ENCODE measurements around the gene IFNGR2. TPM values are rescaled to one million over a fixed set of nuclear protein-coding genes. Genes with fewer than 3 reads are reported as not detected.

The IFNGR2 gene
- total RNA-seq, 2 donors from 2014 or later = 88.1 to 122 TPM

DNA sequence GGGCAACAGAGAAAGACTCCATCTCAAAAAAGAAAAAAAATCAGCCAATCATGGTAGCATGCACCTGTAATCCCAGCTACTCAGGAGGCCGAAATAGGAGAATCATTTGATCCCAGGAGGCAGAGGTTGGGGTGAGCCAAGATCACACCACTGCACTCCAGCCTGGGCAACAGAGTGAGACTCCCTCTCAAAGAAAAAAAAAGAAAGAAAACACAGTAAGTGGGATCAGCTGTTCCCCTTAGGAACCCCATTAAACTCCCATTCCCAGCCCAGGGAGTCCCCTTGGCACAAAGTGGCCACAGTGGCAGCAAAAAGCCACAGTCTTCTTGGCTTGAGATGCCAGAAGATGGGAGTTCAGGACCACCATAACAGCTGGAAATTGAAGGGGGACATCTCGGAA is 67.5 kb downstream of the IFNGR2 start:
- Histone ChIP-seq H3K36me3 (no peaks in the 10 kb centered on the region), H3K9me3 (no peaks in the 10 kb centered on the region), H3K4me1 (replicated peaks) (no peaks in the 10 kb centered on the region), H3K27ac (no peak overlapping the region), H3K4me3 (no peak overlapping the region), H3K27me3 (replicated peaks; ENCODE audit: insufficient read depth) (no peaks in the 10 kb centered on the region)
- no peak for DNase-seq (ENCODE audit: low spot score)
- TF ChIP-seq, protein P1, sequence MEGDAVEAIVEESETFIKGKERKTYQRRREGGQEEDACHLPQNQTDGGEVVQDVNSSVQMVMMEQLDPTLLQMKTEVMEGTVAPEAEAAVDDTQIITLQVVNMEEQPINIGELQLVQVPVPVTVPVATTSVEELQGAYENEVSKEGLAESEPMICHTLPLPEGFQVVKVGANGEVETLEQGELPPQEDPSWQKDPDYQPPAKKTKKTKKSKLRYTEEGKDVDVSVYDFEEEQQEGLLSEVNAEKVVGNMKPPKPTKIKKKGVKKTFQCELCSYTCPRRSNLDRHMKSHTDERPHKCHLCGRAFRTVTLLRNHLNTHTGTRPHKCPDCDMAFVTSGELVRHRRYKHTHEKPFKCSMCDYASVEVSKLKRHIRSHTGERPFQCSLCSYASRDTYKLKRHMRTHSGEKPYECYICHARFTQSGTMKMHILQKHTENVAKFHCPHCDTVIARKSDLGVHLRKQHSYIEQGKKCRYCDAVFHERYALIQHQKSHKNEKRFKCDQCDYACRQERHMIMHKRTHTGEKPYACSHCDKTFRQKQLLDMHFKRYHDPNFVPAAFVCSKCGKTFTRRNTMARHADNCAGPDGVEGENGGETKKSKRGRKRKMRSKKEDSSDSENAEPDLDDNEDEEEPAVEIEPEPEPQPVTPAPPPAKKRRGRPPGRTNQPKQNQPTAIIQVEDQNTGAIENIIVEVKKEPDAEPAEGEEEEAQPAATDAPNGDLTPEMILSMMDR (IDR thresholded peaks at IDR 0.05) = no peak
- TF ChIP-seq POLR2A (IDR thresholded peaks at IDR 0.05) (no peak), POLR2AphosphoS5 (IDR thresholded peaks at IDR 0.05) (no peak)
- 93% methylated on average over 2 of the region's 2 CpGs for WGBS
- intact Hi-C loops (cut with DNase I) = no loop called here

DNA sequence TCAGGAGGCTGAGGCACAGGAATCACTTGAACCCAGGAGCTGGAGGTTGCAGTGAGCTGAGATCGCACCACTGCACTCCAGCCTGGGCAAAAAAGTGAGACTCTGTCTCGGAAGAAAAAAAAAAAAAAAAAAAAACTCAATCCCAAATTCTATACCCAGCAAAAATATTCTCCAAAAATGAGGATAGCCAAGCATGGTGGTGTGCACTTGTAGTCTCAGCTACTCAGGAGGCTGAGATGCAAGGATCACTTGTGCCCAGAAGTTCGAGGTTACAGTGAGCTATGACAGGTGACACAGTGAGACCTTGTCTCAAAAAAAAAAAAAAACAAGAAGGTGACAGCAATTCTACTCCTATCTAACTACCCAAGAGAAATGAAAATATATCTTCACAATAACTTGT is 70.1 kb downstream of the IFNGR2 start:
- no peak for DNase-seq (ENCODE audit: low spot score)

DNA sequence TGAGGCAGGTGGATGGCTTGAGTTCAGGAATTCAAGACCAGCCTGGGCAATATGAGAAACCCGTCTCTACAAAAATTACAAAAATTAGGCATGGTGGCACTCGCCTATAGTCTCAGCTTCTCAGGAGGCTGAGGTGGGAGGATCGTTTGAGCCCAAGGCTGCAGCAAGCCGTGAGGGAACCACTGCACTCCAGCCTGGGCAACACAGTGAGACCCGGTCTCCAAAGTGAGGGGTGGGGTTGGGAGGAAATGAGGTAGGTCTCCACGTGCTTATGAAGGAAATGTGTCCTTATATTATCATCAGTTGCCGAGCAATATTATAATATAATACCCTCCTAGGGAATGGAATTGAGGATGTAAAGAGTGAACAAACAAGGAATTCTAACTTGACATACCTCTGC is 73.9 kb downstream of the IFNGR2 start:
- intact Hi-C loops (cut with DNase I) = no loop called here
- no peak for DNase-seq (ENCODE audit: low spot score)
- no peaks in the 10 kb centered on the region for H3K9me3 ChIP-seq
- H3K4me1 ChIP-seq (replicated peaks) = peaks cover 4% of the 10 kb centered on the region
- no peaks in the 10 kb centered on the region for H3K36me3 ChIP-seq
- no peak overlapping the region for H3K4me3 ChIP-seq
- no peaks in the 10 kb centered on the region for H3K27me3 ChIP-seq (replicated peaks; ENCODE audit: insufficient read depth)
- WGBS = 86% methylated on average over 7 of the region's 7 CpGs
- TF ChIP-seq POLR2A (IDR thresholded peaks at IDR 0.05) (no peak), POLR2AphosphoS5 (IDR thresholded peaks at IDR 0.05) (no peak)
- TF ChIP-seq, protein P1 (IDR thresholded peaks at IDR 0.05) = no peak
- H3K27ac ChIP-seq = no peak overlapping the region

More for the DNA sequence above, 70.1 kb downstream of the IFNGR2 start:
- no peaks in the 10 kb centered on the region for H3K9me3 ChIP-seq
- TF ChIP-seq POLR2AphosphoS5 (IDR thresholded peaks at IDR 0.05) = no peak
- TF ChIP-seq POLR2A (IDR thresholded peaks at IDR 0.05) = no peak
- TF ChIP-seq, protein P1 (IDR thresholded peaks at IDR 0.05) = no peak
- no peak overlapping the region for H3K4me3 ChIP-seq
- H3K4me1 ChIP-seq (replicated peaks) = no peaks in the 10 kb centered on the region
- intact Hi-C loops (cut with DNase I) = no loop called here
- H3K36me3 ChIP-seq = no peaks in the 10 kb centered on the region
- WGBS = 95% methylated on average over 3 of the region's 3 CpGs
- H3K27me3 ChIP-seq (replicated peaks; ENCODE audit: insufficient read depth) = no peaks in the 10 kb centered on the region
- H3K27ac ChIP-seq = no peak overlapping the region

DNA sequence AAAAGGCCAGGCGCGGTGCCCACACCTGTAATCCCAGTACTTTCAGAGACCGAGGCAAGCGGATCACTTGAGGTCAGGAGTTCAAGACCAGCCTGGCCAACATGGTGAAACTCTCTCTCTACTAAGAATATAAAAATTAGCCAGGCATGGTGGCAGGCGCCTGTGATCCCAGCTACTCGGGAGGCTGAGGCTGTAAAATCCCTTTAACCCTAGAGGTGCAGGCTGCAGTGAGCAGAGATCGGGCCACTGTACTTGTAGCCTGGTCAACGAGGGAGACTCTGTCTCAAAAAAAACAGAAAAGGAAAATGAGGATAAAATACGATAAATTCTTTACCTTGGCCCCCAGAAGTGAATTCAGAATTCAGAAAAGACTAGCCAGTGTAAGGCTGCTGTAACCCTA is 75.0 kb downstream of the IFNGR2 start:
- Histone ChIP-seq H3K4me3 (peak overlapping the region; percentile 84 to 94), H3K4me1 (replicated peaks) (peaks cover 4% of the 10 kb centered on the region), H3K27me3 (replicated peaks; ENCODE audit: insufficient read depth) (no peaks in the 10 kb centered on the region), H3K27ac (peak overlapping the region; percentile 84 to 94), H3K36me3 (no peaks in the 10 kb centered on the region), H3K9me3 (no peaks in the 10 kb centered on the region)
- WGBS = 54% methylated on average over 9 of the region's 9 CpGs
- DNase-seq (ENCODE audit: low spot score) = no peak
- TF ChIP-seq, protein P1 (IDR thresholded peaks at IDR 0.05) = no peak
- TF ChIP-seq POLR2A (IDR thresholded peaks at IDR 0.05) = no peak
- intact Hi-C loops (cut with DNase I) = loop anchor here (2.0 kb wide), 1 partner anchor 65 kb away; the partner anchor contains the start of genes GART and SON

DNA sequence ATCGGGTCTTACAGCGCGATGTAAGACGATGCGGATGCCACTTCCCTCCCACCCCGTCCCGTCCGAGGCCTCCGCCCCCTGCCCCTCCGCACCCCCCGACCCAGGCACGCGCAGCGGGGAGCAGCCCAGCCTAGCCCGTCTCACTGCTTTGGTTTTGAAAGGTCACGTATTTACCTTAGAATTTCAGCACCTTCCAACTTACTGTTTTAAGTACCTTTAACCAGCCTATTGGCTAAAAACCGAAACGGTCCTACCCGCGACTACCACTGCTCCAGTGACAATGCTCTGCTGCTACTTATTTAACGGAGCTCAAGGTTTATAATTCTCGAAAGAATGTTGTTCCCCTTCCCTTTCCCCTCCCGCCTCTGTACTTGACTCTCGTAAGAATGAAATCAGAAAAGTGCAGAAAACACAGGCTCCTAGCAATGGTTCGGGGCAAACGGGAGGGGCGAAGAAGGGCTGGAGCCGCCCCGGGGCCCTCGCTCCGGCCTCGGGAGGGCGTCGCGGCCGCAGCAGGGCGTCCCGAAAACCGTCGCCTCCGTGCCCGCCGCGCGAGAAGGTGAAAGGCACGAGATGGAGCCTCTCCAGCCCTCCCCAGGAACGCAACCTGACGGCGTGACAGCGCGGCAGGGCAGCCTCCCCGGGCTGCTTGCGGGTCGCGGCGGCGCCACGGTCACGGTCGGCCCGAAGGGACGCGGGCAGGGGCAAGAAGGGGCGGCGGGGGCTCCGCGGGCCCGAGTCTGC is 75.9 kb downstream of the IFNGR2 start:
- peak overlapping the region; percentile 84 to 94 for H3K27ac ChIP-seq
- peak; percentile 12 for DNase-seq (ENCODE audit: low spot score)
- H3K9me3 ChIP-seq = no peaks in the 10 kb centered on the region
- H3K4me1 ChIP-seq (replicated peaks) = peaks cover 4% of the 10 kb centered on the region
- TF ChIP-seq, protein P1 (IDR thresholded peaks at IDR 0.05) = no peak
- TF ChIP-seq POLR2AphosphoS5 (IDR thresholded peaks at IDR 0.05) (no peak), POLR2A (IDR thresholded peaks at IDR 0.05) (no peak)
- no peaks in the 10 kb centered on the region for H3K27me3 ChIP-seq (replicated peaks; ENCODE audit: insufficient read depth)
- H3K4me3 ChIP-seq = peak overlapping the region; percentile 84 to 94
- under 1% methylated on average over 52 of the region's 68 CpGs for WGBS
- no peaks in the 10 kb centered on the region for H3K36me3 ChIP-seq
- intact Hi-C loops (cut with DNase I) = loop anchor here (2.0 kb wide), 1 partner anchor 64 kb away; the partner anchor contains the start of genes GART and SON
